Hippocampal formation (tissue), 2 donors: Measurements from ENCODE around the gene NRROS.

Experiments
- DNase-seq, 2 donors: peaks; one replicate each; lab custom pipeline; 2025; lab: John Stamatoyannopoulos, UW

The NRROS gene

GRCh38 chr3:196686436-196686835 is 46.9 kb downstream of the NRROS start:
- DNase-seq: no peak

DNA sequence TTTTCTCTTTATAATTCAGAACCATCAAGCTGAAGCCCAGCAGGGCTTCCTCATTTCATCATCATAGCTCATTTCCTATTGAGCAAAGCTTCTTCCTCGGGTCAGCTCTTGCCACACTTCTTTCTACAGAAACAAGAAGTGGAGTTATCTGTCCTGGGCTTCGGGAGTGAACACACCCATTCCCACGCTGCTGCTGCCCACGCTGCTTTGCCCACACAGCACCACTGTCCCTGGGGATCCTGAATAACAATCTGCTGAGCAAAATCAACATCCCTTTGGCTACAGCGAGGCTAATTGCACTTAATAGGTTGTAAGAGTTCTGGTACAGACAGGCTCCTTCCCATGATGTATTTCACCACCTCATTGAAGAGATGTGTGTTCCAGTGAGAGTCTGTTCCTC is 48.9 kb downstream of the NRROS start:
- peak in 1 of 2 donors; percentile 8 for DNase-seq

GRCh38 chr3:196689941-196690660 is 50.6 kb downstream of the NRROS start:
- no peak for DNase-seq

DNA sequence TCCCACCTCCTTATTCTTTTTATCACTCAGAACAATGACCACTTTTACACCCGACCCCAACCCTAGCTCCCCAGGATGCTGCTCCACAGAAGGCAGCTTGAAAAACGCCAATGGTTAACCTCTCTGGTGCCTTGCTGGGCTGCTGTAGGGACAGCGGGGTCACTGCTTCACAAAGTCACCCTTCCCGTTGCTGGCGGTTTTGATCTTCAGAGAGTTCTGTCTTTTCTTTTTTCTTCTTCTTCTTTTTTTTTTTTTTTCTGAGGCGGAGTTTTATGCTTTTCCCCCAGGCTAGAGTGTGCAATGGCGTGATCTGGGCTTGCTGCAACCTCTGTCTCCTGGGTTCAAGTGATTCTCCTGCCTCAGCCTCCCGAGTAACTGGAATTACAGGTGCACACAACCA is 51.9 kb downstream of the NRROS start:
- no peak for DNase-seq

- DNase-seq: no peak
Measured at GRCh38 chr3:196694202-196694638, 54.7 kb downstream of the NRROS start.

DNA sequence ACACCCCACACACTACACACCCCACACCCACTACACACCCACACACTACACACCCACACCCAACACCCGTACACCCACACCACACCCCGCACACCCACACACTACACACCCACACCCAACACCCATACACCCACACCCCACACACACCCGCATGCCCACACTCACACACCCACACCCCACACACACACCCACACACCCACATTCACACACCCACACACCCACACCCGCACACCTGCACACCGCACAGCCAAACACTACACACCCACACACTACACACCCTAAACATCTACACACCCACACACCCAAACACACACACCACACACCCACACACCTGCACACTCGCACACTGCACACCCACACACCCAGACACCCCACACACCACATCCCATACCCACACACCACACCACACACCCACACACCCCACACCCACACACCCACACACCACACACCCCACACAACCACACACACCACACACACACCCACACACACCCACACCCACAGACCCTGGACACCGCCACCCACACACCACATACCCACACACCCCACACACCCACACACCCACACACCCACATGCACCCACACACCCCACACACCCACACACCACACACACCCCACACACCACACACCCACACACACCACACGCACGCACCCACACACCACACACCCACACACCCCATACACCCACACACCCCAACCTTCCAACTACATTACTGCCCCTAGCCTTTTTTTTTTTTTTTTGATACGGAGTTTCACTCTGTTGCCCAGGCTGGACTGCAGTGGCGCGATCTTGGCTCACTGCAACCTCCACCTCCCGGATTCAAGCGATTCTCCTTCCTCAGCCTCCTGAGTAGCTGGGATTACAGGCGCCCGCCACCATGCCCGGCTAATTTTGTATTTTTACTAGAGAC is 55.7 kb downstream of the NRROS start:
- no peak for DNase-seq

- DNase-seq: no peak
Measured at GRCh38 chr3:196695849-196696226, 56.3 kb downstream of the NRROS start.

DNA sequence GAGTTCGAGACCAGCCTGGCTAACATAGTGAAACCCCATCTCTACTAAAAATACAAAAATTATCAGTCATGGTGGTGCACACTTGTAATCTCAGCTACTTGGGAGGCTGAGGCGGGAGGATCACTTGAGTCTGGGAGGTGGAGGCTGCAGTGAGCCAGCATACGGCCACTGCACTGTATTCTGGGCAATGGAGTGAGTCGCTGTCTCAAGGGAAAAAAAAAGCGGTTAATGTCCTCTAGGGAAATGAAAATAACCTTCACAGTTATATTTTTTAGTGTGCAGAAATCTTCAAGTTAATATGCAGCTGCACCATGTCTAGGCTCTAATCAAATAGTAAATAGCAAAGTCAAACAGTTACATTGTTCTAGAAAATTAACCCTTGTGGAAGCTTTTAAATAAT is 57.8 kb downstream of the NRROS start:
- DNase-seq: no peak

DNA sequence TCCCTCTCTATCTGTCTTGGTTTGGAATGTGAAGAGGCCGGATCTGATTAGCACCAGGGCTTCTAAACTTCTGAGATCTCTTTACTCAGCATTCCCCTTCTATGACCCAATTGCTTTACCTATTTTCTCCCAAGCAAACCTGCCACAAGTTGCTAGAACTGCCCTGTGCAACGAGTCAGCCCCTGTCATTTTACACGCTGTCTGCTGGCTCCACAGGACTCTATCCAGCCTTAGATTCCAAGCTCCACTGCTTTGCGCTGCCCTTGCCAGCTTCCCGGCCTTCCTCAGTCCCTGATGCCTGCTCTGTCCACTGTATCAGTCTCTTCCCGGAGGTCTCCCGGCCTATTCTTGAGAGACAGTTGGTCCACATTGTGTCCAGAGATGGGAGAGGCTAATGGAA is 60.3 kb downstream of the NRROS start:
- DNase-seq: no peak

GRCh38 chr3:196700801-196701200 is 61.3 kb downstream of the NRROS start:
- no peak for DNase-seq

DNA sequence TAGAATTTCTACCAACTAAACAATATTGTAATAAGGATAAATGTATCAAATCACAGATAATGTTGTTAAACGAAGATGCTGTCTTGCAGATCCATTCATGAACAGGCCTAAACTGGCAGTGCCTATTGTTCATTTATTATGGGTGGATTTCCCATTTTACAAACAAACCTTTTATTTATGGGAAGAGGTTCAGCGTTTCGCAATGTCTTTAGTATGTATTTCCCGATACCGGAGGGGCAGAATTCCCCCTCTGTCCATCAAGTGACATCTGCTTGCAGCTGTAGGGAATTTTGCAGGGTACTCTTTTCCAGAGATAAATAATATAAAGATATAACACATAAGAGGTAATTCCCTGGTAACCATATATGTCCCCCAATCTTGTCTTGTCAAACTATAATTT is 66.8 kb downstream of the NRROS start:
- no peak for DNase-seq

DNA sequence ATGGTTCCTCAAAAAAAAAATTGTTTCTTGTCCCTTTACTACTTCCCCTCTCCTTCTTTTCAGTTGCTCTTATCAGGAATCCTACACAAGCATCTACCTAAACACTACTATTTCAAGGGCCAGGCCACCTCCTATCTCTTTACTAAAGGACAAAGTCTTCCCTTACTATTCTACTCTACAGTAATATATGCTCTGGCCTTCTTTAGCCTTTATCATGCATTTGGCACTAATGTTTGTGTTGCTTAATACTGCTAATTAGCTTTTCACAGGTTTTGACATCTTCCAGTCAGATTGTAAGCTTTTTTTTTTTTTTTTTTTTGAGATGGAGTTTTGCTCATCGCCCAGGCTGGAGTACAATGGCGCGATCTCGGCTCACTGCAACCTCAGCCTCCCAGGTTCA is 67.2 kb downstream of the NRROS start:
- no peak for DNase-seq

- no peak for DNase-seq
Measured at GRCh38 chr3:196707566-196707965, 68.1 kb downstream of the NRROS start.

DNA sequence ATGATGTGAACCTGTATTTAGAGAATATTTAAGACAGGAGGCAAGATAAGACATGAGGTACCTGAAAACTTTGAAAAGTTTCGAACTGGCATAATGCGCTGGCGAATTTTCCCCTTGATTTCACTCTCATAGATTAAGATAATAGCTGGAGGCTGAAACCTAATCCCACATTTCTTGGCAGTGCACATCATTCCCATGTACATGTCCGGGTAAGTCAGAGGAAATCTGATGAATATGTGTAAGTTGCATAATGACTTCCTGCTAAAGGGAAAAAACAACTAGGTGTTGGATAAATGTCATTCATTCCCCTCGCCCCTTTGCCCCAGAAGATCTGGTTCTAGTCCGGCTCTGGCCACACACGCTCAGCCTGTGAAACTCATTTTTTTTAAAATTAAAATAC is 69.0 kb downstream of the NRROS start:
- DNase-seq: no peak
